ENCODE measurements around the gene SPSB1. TPM values are rescaled to one million over a fixed set of nuclear protein-coding genes. Genes with fewer than 3 reads are reported as not detected.

The SPSB1 gene
- total RNA-seq, 3 donors from 2014 or later (not counting 1 experiment from before 2014, with no cell fraction given): 0.82 to 3.0 (median 1.5) TPM

DNA sequence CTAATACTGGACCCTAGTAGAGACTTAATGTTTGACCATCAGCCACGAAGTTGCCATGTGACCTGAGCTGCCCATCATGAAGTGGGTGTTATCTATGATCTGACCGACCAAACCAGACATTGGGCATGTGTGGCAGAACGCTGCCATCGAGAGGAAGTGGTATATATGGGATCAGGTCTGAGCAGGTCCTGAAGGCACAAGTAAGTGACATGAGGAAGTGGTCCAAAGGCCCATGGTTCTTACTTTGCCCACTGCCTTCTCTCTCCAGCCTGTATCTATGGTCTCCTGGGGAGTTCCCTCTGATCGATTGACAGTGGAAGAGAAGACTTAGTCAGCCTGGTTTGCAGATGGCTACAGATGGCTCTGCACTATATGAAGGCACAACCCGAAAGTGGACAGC is 7.9 kb downstream of the SPSB1 start:
- Mint-ChIP-seq H3K4me3 (no peak overlapping the region), H3K4me1 (peaks cover 7 to 18% of the 10 kb centered on the region in 2 donors), H3K36me3 (no peaks in the 10 kb centered on the region), H3K27ac (no peak overlapping the region), H3K9me3 (no peaks in the 10 kb centered on the region), H3K27me3 (ENCODE audit: low read depth in 2 of 2) (peaks cover 9 to 25% of the 10 kb centered on the region in 2 donors)
- Histone ChIP-seq H3K36me3 (ENCODE audit: control insufficient read depth, insufficient read depth, low read length) (no peaks in the 10 kb centered on the region), H3K27me3 (ENCODE audit: control insufficient read depth, insufficient read depth, low read length) (no peaks in the 10 kb centered on the region), H3K9me3 (ENCODE audit: control insufficient read depth, insufficient read depth, low read length) (no peaks in the 10 kb centered on the region), H3K4me3 (ENCODE audit: low read length) (no peak overlapping the region), H3K4me1 (ENCODE audit: control insufficient read depth, insufficient read depth, low read length) (peaks cover 10% of the 10 kb centered on the region), H3K27ac (ENCODE audit: low read length) (no peak overlapping the region)
- TF ChIP-seq, protein P1, sequence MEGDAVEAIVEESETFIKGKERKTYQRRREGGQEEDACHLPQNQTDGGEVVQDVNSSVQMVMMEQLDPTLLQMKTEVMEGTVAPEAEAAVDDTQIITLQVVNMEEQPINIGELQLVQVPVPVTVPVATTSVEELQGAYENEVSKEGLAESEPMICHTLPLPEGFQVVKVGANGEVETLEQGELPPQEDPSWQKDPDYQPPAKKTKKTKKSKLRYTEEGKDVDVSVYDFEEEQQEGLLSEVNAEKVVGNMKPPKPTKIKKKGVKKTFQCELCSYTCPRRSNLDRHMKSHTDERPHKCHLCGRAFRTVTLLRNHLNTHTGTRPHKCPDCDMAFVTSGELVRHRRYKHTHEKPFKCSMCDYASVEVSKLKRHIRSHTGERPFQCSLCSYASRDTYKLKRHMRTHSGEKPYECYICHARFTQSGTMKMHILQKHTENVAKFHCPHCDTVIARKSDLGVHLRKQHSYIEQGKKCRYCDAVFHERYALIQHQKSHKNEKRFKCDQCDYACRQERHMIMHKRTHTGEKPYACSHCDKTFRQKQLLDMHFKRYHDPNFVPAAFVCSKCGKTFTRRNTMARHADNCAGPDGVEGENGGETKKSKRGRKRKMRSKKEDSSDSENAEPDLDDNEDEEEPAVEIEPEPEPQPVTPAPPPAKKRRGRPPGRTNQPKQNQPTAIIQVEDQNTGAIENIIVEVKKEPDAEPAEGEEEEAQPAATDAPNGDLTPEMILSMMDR (IDR thresholded peaks at IDR 0.05): no peak
- no peak for DNase-seq
- WGBS (ENCODE audit: insufficient coverage): 28% methylated on average over 6 of the region's 6 CpGs
- intact Hi-C loops (cut with micrococcal nuclease): no loop called here
- ATAC-seq: no peak

DNA sequence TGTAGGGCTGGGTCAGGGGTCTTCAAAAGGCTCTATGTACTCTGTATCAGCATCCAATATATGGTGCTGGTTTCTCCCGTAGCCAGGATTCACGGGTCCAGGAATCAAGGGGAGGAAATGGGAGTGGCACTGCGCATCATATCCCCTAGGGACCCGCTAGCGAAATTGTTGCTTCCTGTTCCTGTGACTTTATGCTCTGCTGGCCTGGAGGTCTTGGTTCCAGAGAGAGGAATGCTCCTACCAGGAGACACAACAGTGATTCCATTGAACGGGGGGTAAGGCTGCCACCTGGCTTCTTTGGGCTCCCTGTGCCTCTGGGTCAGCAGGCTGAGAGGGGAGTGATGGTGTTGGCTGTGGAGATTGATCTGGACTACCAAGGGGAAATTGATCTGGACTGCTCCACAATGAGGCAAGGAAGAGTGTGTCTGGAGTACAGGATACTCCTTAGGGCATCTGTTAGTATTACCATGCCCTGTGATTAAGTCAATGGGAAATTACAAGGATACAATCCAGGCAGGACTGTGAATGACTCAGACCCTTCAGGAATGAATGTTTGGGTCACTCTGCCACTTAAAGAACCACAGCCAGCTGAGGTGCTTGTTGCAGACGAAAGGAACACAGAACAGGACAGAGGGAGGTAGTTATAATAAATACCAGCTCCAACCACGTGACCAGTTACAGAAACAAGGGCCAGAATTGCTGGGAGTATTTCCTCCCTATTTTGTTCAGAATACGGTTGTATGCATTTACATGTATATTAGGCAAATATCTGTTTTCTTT is 10.2 kb downstream of the SPSB1 start:
- no peak overlapping the region for H3K27ac Mint-ChIP-seq
- 61% methylated on average over 8 of the region's 9 CpGs for WGBS (ENCODE audit: insufficient coverage)
- DNase-seq (no peak), ATAC-seq (no peak)
- Histone ChIP-seq H3K36me3 (ENCODE audit: control insufficient read depth, insufficient read depth, low read length) (no peaks in the 10 kb centered on the region), H3K27me3 (ENCODE audit: control insufficient read depth, insufficient read depth, low read length) (no peaks in the 10 kb centered on the region), H3K9me3 (ENCODE audit: control insufficient read depth, insufficient read depth, low read length) (no peaks in the 10 kb centered on the region), H3K4me3 (ENCODE audit: low read length) (no peak overlapping the region), H3K27ac (ENCODE audit: low read length) (no peak overlapping the region), H3K4me1 (ENCODE audit: control insufficient read depth, insufficient read depth, low read length) (peaks cover 10% of the 10 kb centered on the region)
- no peak overlapping the region for H3K4me3 Mint-ChIP-seq
- H3K27me3 Mint-ChIP-seq (ENCODE audit: low read depth in 2 of 2): peaks cover 1 to 2% of the 10 kb centered on the region in 2 donors
- intact Hi-C loops (cut with micrococcal nuclease): no loop called here
- H3K9me3 Mint-ChIP-seq: no peaks in the 10 kb centered on the region
- H3K36me3 Mint-ChIP-seq: no peaks in the 10 kb centered on the region
- TF ChIP-seq, protein P1 (IDR thresholded peaks at IDR 0.05): no peak
- H3K4me1 Mint-ChIP-seq: peaks cover 7 to 17% of the 10 kb centered on the region in 2 donors

DNA sequence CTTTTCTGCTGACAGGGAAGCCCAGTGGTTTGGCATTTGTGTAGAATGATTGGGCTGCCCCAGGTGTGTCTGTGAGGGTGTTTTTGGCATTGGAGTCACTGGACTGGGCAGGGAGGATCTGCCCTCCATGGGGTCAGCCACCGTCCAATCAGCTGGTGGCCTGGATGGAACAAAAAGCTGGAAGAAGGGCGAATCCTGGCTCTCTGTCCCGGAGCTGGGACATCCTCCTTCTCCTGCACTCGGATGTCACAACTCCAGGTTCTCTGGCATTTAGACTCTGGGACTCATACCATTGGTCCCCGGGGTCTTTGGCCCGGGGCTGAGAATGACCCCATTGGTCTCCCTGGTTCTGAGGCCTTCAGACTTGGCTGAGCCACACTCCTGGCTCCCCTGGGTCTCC is 11.2 kb downstream of the SPSB1 start:
- peaks cover 0 to 2% of the 10 kb centered on the region in 2 donors for H3K27me3 Mint-ChIP-seq (ENCODE audit: low read depth in 2 of 2)
- no peaks in the 10 kb centered on the region for H3K27me3 ChIP-seq (ENCODE audit: control insufficient read depth, insufficient read depth, low read length)
- peaks cover 10% of the 10 kb centered on the region for H3K4me1 ChIP-seq (ENCODE audit: control insufficient read depth, insufficient read depth, low read length)
- 93% methylated on average over 6 of the region's 6 CpGs for WGBS (ENCODE audit: insufficient coverage)
- ATAC-seq (no peak), DNase-seq (no peak)
- no peaks in the 10 kb centered on the region for H3K9me3 Mint-ChIP-seq
- intact Hi-C loops (cut with micrococcal nuclease): no loop called here
- no peaks in the 10 kb centered on the region for H3K36me3 Mint-ChIP-seq
- TF ChIP-seq, protein P1 (IDR thresholded peaks at IDR 0.05): no peak
- no peak overlapping the region for H3K4me3 ChIP-seq (ENCODE audit: low read length)
- H3K4me3 Mint-ChIP-seq: no peak overlapping the region
- no peak overlapping the region for H3K27ac Mint-ChIP-seq
- H3K27ac ChIP-seq (ENCODE audit: low read length): no peak overlapping the region
- no peaks in the 10 kb centered on the region for H3K36me3 ChIP-seq (ENCODE audit: control insufficient read depth, insufficient read depth, low read length)
- no peaks in the 10 kb centered on the region for H3K9me3 ChIP-seq (ENCODE audit: control insufficient read depth, insufficient read depth, low read length)
- H3K4me1 Mint-ChIP-seq: peaks cover 7 to 17% of the 10 kb centered on the region in 2 donors

Measured in natural killer cell (primary cell).